HepG2 (cell line): ENCODE measurements around the gene LRP10. TPM values are rescaled to one million over a fixed set of nuclear protein-coding genes. Genes with fewer than 3 reads are reported as not detected.

ENCODE experiments used
- ATAC-seq: fragments of 200-7000 bp; cut with Tn5 transposase; 3 replicates; pipeline ENCODE4 v1.9.1; 2020; ENCODE audit warnings: mild to moderate bottlenecking, moderate library complexity
- BruUV-seq: library from RNA; stranded (reverse); fragments of 400-500 nt; replicated peaks from 2 replicates; lab custom pipeline; 2021; lab: Mats Ljungman, UMichigan
- CTCF ChIA-PET: fragments of 300-600 bp; formaldehyde crosslinking; extraction: SDS; loops from one replicate; lab custom pipeline; 2021; ENCODE audit warnings: low total read pairs, inconsistent platforms, low intra/inter-chr PET ratio; lab: Yijun Ruan, JAX
- POLR2A ChIA-PET: fragments of 350-600 bp; sonication (Branson Sonifier 250); formaldehyde crosslinking; loops from one replicate; lab custom pipeline; 2020; ENCODE audit warnings: antibody characterized with exemption, inconsistent platforms; lab: Yijun Ruan, JAX
- DNase-seq: peaks from one replicate; pipeline ENCODE4 v3.0.0-alpha.2; 2015; ENCODE audit warnings: low spot score
- FAIRE-seq: peaks from 3 replicates; lab custom pipeline; 2011; peaks lifted over from hg19 to GRCh38; lab: Jason Lieb, UNC
- H2AFZ ChIP-seq: one replicate; pipeline ENCODE4 v1.6.1; 2011; ENCODE audit warnings: low read length, inconsistent platforms
- H3K27ac ChIP-seq: fragments of 300-600 bp; 3 replicates; pipeline ENCODE4 v1.8.0; 2011; ENCODE audit warnings: mixed run types, mild to moderate bottlenecking, mixed read lengths, low read length, inconsistent platforms; ENCODE audit not compliant: insufficient read depth; ENCODE audit errors: extremely low read length
- H3K27me3 ChIP-seq, 2 experiments: fragments of 200-600 bp in 1 of 2; 2 replicates in 1 of 2; 3 replicates in 1 of 2; pipeline versions ENCODE4 v1.6.0 to v1.8.0; 2011; ENCODE audit warnings: low read length in 2 of 2, mild to moderate bottlenecking in 2 of 2, moderate library complexity in 2 of 2, inconsistent platforms in 1 of 2; ENCODE audit not compliant: insufficient read depth in 2 of 2, control insufficient read depth in 1 of 2
- H3K36me3 ChIP-seq, 2 experiments: fragments of 200-600 bp in 1 of 2; replicated peaks in 1 of 2; 2 replicates in 1 of 2; 3 replicates in 1 of 2; pipeline versions ENCODE4 v1.5.1 to v1.8.0; 2011; ENCODE audit warnings: low read length in 2 of 2, inconsistent platforms in 1 of 2; ENCODE audit not compliant: insufficient read depth in 2 of 2, control insufficient read depth in 1 of 2
- H3K4me1 ChIP-seq: 2 replicates; pipeline ENCODE4 v1.5.1; 2012; ENCODE audit warnings: low read length, inconsistent platforms; ENCODE audit not compliant: insufficient read depth
- H3K4me2 ChIP-seq: 2 replicates; pipeline ENCODE4 v1.6.0; 2011; ENCODE audit warnings: low read depth, low read length, inconsistent platforms
- H3K4me3 ChIP-seq, 3 experiments: fragments of 200-600 bp in 1 of 3; sonication (generic), shearing (Covaris generic) in 1 of 3; replicated peaks in 1 of 3; 2 replicates each; pipeline ENCODE4 v1.5.1; 2011 to 2016; ENCODE audit warnings: low read length in 3 of 3, inconsistent platforms in 2 of 3, low read depth in 2 of 3, mild to moderate bottlenecking in 2 of 3, control low read depth in 1 of 3, mixed read lengths in 1 of 3; ENCODE audit not compliant: insufficient read depth in 1 of 3
- H3K79me2 ChIP-seq: one replicate; pipeline ENCODE4 v1.6.1; 2011; ENCODE audit warnings: low read length, inconsistent platforms; ENCODE audit not compliant: insufficient read depth
- H3K9ac ChIP-seq: 2 replicates; pipeline ENCODE4 v1.6.0; 2011; ENCODE audit warnings: mild to moderate bottlenecking, low read depth, low read length, inconsistent platforms; ENCODE audit not compliant: insufficient read depth
- H3K9me3 ChIP-seq: 2 replicates; pipeline ENCODE4 v1.5.1; 2012; ENCODE audit warnings: mild to moderate bottlenecking, low read length
- H4K20me1 ChIP-seq: 2 replicates; pipeline ENCODE4 v1.6.0; 2011; ENCODE audit warnings: inconsistent platforms, mild to moderate bottlenecking, low read length, moderate library complexity; ENCODE audit not compliant: insufficient read depth
- FIP1L1 ChIP-seq: fragments of 200-400 bp; formaldehyde crosslinking; IDR thresholded peaks from 2 replicates; pipeline ENCODE4 v1.6.1; 2018; ENCODE audit warnings: low read depth, mild to moderate bottlenecking, low read length, moderate library complexity, borderline replicate concordance; ENCODE audit not compliant: insufficient read depth
- KDM3A ChIP-seq: IDR thresholded peaks from 2 replicates; pipeline ENCODE4 v1.6.1; 2018; ENCODE audit warnings: low read depth, missing compliant biosample characterization
- NFATC3 ChIP-seq: sonication (generic); formaldehyde crosslinking; IDR thresholded peaks from 2 replicates; pipeline ENCODE4 v1.5.1; 2020; ENCODE audit warnings: mild to moderate bottlenecking, missing genetic modification reagents
- ZNF337 ChIP-seq: sonication (generic); formaldehyde crosslinking; IDR thresholded peaks from 2 replicates; pipeline ENCODE4 v1.5.1; 2020; ENCODE audit warnings: missing genetic modification reagents, low read depth, mild to moderate bottlenecking, borderline replicate concordance
- WGBS: methylation state at CpG from one replicate; pipeline ENCODE4 v1.1.6; 2017; ENCODE audit warnings: low lambda C conversion rate; 5-methylcytosine and 5-hydroxymethylcytosine counted together
- in situ Hi-C: cut with HindIII; loops from 2 replicates; pipeline ENCODE4 v1.10.0; 2017; ENCODE audit warnings: low pct_unique_long_range_greater_than_20kb; ENCODE audit not compliant: extremely low pct_ligation_motif_present
- intact Hi-C: fragments of 100-400 bp; cut with micrococcal nuclease; formaldehyde crosslinking; loops from one replicate; pipeline ENCODE4 v1.10.0; 2022; ENCODE audit not compliant: unreplicated experiment
- polyA plus RNA-seq, 8 experiments: library from polyadenylated mRNA; depleted of rRNA in 3 of 8; stranded (reverse) in 7 of 8; unstranded in 1 of 8; fragments of >200 nt; fragmentation: Illumina TruSeq in 4 of 8; extraction: Trizol in 4 of 8; gene quantifications; 2 replicates each; pipeline versions ENCODE4 v1.2.1 to v1.2.3, GENCODE V29; 2011 to 2016; ENCODE audit warnings: low read depth in 4 of 8, missing spikeins in 1 of 8, mixed read lengths in 1 of 8; ENCODE audit not compliant: insufficient read depth in 1 of 8
- total RNA-seq, 5 experiments: library from RNA; depleted of rRNA; stranded (reverse); fragments of >200 nt; fragmentation: Illumina TruSeq; extraction: Trizol; gene quantifications; 2 replicates each; pipeline ENCODE4 v1.2.3, GENCODE V29; 2016; ENCODE audit warnings: low read depth in 1 of 5
- TF ChIP-seq, protein P1 (sequence below): sonication (generic); IDR thresholded peaks from 2 replicates; pipeline ENCODE4 v1.6.1; 2016; ENCODE audit warnings: low read depth, borderline replicate concordance
- TF ChIP-seq, protein P2 (sequence below): sonication (generic); formaldehyde crosslinking; IDR thresholded peaks from 2 replicates; pipeline ENCODE4 v1.8.1; 2023; ENCODE audit warnings: mild to moderate bottlenecking, missing genetic modification reagents, borderline replicate concordance
- TF ChIP-seq, protein P3 (sequence below): sonication (generic); formaldehyde crosslinking; IDR thresholded peaks from 2 replicates; pipeline ENCODE4 v1.9.0; 2022; ENCODE audit warnings: missing genetic modification reagents, mild to moderate bottlenecking, borderline replicate concordance
- TF ChIP-seq, protein P4 (sequence below): sonication (generic); formaldehyde crosslinking; IDR thresholded peaks from 2 replicates; pipeline ENCODE4 v1.5.1; 2020; ENCODE audit warnings: mild to moderate bottlenecking, missing genetic modification reagents, moderate library complexity
- TF ChIP-seq, protein P5 (sequence below): sonication (generic); formaldehyde crosslinking; IDR thresholded peaks from 2 replicates; pipeline ENCODE4 v1.4.0; 2020; ENCODE audit warnings: missing genetic modification reagents

Gene LRP10
- total and polyA plus RNA-seq, 2 of the 13 experiments (the other 11 are each of a cell fraction or from before 2014, with no cell fraction given): 16.9 to 45.2 TPM

DNA sequence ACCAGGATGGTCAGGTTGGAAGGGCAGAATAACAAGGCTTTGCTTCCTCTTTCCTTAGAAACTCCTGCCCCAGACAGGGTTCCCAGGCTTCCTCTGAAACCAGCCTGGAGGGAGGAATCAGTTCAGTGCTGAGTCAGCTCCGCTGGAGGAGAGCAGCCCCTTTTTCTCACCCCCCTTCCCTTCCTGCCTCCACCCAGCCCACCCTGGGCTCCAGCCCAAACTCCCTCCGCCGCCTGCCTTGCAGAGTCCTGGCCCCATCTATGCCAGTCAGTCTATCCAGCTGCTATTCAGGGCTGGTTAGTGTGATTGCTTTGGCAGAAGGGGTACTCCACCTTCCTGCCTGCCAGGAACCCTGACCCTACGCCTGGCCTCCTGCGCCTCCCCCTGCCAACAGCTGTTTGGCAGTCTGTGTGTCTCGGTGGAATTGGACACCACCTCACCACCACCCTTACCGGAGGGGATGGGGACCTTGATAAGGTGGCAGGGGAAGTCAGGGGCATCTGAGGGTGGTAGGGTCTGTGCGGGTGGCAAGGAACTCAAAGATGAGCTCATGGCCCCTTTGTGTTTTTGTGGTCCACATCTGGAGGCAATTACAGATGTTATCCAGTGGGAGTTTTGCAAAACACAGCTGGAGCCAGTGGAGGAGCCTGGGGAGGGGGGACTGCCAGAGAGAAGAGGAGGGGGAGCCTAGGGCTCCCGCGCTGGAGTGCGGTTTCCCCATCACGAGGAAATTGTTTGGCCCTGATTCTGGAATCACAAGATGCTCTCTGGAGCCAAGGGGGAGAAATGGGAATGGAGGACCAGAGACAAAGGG lies 23.0 kb upstream of the LRP10 start (continued):
- TF ChIP-seq, protein P1, sequence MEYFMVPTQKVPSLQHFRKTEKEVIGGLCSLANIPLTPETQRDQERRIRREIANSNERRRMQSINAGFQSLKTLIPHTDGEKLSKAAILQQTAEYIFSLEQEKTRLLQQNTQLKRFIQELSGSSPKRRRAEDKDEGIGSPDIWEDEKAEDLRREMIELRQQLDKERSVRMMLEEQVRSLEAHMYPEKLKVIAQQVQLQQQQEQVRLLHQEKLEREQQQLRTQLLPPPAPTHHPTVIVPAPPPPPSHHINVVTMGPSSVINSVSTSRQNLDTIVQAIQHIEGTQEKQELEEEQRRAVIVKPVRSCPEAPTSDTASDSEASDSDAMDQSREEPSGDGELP: peak; percentile 50; the same call in 1 of the 2 replicates
- TF ChIP-seq, protein P2, sequence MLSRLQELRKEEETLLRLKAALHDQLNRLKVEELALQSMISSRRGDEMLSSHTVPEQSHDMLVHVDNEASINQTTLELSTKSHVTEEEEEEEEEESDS (CRISPR knock-in tag): no peak
- no peak for TF ChIP-seq KDM3A (CRISPR knock-in tag)

DNA sequence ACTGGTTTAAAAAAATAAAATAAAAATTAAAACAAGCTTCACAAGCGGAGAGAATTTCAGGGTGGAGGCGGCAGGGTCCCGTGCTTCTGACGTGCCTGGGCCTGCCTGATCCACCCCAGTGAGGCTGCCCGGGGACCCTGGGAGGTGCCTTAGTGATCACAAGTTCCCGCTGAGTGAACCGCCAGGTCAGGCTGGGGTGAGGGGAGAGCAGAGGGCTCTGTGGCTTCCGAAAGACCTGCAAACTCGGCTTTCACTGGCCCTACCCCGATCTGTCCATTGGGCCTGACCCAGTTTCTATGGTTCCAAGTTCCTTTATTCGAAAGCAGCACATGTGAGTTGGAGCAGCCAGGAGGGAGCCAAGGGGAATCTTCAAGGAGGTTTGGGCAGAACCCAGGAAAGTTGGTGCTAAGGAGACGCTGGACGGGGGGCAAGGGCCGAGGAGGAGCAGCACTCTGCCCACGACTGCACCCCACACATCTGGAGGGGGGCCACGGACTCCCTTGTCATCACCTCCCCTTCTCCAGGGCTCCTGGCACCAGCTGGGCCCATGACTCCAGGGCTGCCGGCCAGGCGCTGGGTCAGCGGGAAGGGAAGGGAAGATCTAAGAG lies 22.2 kb upstream of the LRP10 start:
- Histone ChIP-seq H3K4me2 (no peak overlapping the region), H3K9me3 (no peaks in the 10 kb centered on the region), H3K27me3 (peaks cover 7 to 45% of the 10 kb centered on the region in 2 experiments; a peak in 4 of 5 replicates), H3K79me2 (no peaks in the 10 kb centered on the region), H3K36me3 (no peaks in the 10 kb centered on the region), H3K4me3 (no peak overlapping the region), H4K20me1 (no peaks in the 10 kb centered on the region), H2AFZ (no peak overlapping the region), H3K4me1 (peaks cover 33% of the 10 kb centered on the region), H3K27ac (no peak overlapping the region), H3K9ac (no peak overlapping the region)
- ChIA-PET POLR2A (interaction anchor here (0.8 to 1.9 kb wide), 5 partner anchors 12 to 83 kb away, joined by 3 to 5 read pairs (median 3); partner anchors contain the start of genes MRPL52 and OXA1L), CTCF (interaction anchor here (1.5 to 1.9 kb wide), 2 partner anchors 72 to 292 kb away, joined by 6 to 11 read pairs; no protein-coding TSS in a partner anchor)
- WGBS: 48% methylated on average over 19 of the region's 19 CpGs
- BruUV-seq: no TSS peak
- FAIRE-seq: no peak
- DNase-seq: no peak
- in situ Hi-C loops (loop anchor here (5.0 kb wide), 1 partner anchor 292 kb away; no protein-coding TSS in a partner anchor), intact Hi-C loops (no loop called here)
- ATAC-seq: no peak
- TF ChIP-seq, protein P3, sequence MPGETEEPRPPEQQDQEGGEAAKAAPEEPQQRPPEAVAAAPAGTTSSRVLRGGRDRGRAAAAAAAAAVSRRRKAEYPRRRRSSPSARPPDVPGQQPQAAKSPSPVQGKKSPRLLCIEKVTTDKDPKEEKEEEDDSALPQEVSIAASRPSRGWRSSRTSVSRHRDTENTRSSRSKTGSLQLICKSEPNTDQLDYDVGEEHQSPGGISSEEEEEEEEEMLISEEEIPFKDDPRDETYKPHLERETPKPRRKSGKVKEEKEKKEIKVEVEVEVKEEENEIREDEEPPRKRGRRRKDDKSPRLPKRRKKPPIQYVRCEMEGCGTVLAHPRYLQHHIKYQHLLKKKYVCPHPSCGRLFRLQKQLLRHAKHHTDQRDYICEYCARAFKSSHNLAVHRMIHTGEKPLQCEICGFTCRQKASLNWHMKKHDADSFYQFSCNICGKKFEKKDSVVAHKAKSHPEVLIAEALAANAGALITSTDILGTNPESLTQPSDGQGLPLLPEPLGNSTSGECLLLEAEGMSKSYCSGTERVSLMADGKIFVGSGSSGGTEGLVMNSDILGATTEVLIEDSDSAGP (CRISPR knock-in tag): 0 out of 2 replicates have a peak, but pooled peaks have one; percentile 9
- TF ChIP-seq ZNF337 (CRISPR knock-in tag) (no peak), FIP1L1 (no peak), NFATC3 (CRISPR knock-in tag) (0 out of 2 replicates have a peak, but pooled peaks have one; percentile 53)
- TF ChIP-seq, protein P4, sequence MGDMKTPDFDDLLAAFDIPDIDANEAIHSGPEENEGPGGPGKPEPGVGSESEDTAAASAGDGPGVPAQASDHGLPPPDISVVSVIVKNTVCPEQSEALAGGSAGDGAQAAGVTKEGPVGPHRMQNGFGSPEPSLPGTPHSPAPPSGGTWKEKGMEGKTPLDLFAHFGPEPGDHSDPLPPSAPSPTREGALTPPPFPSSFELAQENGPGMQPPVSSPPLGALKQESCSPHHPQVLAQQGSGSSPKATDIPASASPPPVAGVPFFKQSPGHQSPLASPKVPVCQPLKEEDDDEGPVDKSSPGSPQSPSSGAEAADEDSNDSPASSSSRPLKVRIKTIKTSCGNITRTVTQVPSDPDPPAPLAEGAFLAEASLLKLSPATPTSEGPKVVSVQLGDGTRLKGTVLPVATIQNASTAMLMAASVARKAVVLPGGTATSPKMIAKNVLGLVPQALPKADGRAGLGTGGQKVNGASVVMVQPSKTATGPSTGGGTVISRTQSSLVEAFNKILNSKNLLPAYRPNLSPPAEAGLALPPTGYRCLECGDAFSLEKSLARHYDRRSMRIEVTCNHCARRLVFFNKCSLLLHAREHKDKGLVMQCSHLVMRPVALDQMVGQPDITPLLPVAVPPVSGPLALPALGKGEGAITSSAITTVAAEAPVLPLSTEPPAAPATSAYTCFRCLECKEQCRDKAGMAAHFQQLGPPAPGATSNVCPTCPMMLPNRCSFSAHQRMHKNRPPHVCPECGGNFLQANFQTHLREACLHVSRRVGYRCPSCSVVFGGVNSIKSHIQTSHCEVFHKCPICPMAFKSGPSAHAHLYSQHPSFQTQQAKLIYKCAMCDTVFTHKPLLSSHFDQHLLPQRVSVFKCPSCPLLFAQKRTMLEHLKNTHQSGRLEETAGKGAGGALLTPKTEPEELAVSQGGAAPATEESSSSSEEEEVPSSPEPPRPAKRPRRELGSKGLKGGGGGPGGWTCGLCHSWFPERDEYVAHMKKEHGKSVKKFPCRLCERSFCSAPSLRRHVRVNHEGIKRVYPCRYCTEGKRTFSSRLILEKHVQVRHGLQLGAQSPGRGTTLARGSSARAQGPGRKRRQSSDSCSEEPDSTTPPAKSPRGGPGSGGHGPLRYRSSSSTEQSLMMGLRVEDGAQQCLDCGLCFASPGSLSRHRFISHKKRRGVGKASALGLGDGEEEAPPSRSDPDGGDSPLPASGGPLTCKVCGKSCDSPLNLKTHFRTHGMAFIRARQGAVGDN (CRISPR knock-in tag): peak; percentile 16; the same call in 1 of the 2 replicates
- TF ChIP-seq, protein P5, sequence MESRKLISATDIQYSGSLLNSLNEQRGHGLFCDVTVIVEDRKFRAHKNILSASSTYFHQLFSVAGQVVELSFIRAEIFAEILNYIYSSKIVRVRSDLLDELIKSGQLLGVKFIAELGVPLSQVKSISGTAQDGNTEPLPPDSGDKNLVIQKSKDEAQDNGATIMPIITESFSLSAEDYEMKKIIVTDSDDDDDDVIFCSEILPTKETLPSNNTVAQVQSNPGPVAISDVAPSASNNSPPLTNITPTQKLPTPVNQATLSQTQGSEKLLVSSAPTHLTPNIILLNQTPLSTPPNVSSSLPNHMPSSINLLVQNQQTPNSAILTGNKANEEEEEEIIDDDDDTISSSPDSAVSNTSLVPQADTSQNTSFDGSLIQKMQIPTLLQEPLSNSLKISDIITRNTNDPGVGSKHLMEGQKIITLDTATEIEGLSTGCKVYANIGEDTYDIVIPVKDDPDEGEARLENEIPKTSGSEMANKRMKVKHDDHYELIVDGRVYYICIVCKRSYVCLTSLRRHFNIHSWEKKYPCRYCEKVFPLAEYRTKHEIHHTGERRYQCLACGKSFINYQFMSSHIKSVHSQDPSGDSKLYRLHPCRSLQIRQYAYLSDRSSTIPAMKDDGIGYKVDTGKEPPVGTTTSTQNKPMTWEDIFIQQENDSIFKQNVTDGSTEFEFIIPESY (CRISPR knock-in tag): peak; percentile 64
